ENCODE results near the gene SLFNL1. TPM values are rescaled to one million over a fixed set of nuclear protein-coding genes. Genes with fewer than 3 reads are reported as not detected.
A peak's percentile ranks its signal among the peaks of the same experiment; 100 is the strongest.

The SLFNL1 gene
- total RNA-seq, result 1 to 10 TPM in 1 of 2 donors, under 1 TPM in 1; 0.79 to 4.9 TPM
- polyA plus RNA-seq (ENCODE audit: insufficient read length in 6 of 6), result 1 to 10 TPM in 3 of 6 donors, under 1 TPM in 3; 0.87 to 1.6 (median 1.0) TPM
- long read RNA-seq, donor 1, partial matches to known transcripts, result 0 of 1 reads
- long read RNA-seq, donor 1, other reads (novel, unspliced or antisense), result 0 of 1 reads
- long read RNA-seq, donor 2, result 0 reads
- long read RNA-seq, donor 3, result 0 reads
- long read RNA-seq, donor 4, full-length matches to known transcripts, result 2 of 3 reads
- long read RNA-seq, donor 4, partial matches to known transcripts, result 0 of 3 reads
- long read RNA-seq, donor 4, other reads (novel, unspliced or antisense), result 1 of 3 reads
- long read RNA-seq, donor 5, result 0 reads
- long read RNA-seq, donor 6, result 0 reads
- long read RNA-seq, donor 7, result 0 reads
- long read RNA-seq, donor 8, result 0 reads
- long read RNA-seq, donor 9, result 0 reads
- long read RNA-seq, donor 10, full-length matches to known transcripts, result 1 of 3 reads
- long read RNA-seq, donor 10, partial matches to known transcripts, result 0 of 3 reads
- long read RNA-seq, donor 10, other reads (novel, unspliced or antisense), result 2 of 3 reads
- long read RNA-seq, donor 11, result 0 reads
- long read RNA-seq, donor 12, result 0 reads

DNA sequence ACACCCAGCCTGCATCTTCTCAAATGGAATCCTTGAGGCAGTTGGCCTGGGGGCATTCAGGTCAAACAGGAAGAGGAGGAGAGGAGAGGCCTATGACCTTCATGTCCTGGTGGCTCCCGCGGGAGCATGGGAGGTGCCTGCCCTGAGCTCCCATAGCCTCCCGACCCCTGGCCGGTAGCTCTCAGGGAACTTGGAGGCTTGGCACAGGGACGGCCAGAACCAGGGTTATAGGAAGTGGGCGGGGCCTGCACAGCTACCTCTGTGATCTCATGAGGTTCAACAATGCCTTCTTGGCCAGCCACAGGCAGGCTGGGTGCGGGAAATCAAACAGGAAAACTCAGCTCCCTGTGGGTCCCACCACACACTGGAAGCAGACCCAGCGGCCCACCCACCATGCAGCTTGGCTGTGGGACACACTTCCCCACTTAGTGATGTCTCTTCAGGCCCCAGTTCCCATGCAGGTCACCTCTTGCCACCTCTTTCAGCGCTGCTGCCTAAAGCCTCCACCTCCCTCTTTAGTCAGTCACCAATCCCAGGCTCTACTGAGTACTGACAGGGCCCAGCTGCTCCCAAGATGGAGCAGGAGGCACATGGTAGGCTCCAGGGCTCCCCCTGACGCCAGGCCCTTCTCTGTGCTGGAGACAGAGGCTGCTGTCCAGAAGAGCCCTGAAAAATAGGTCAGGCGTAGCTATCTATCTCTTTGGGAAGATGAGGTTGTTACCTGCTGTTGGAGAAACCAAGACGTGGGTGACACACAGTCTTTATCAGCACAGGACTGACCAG lies at the start of gene SLFNL1:
TSS of gene SLFNL1 (minus strand) at position 200 of the 783 bp plus-strand sequence. CDS start 1,065 bp downstream, outside the sequence.
- Histone ChIP-seq H3K9me3 (no peaks in the 10 kb centered on the region), H3K4me3 (no peak within 1 kb of the TSS), H3K36me3 (peaks cover 0 to 44% of the 10 kb centered on the region in 2 donors), H3K4me1 (no peaks in the 10 kb centered on the region), H3K27ac (peak within 1 kb of the TSS; percentile 3 to 13), H3K27me3 (no peaks in the 10 kb centered on the region)
- TF ChIP-seq, protein P1, sequence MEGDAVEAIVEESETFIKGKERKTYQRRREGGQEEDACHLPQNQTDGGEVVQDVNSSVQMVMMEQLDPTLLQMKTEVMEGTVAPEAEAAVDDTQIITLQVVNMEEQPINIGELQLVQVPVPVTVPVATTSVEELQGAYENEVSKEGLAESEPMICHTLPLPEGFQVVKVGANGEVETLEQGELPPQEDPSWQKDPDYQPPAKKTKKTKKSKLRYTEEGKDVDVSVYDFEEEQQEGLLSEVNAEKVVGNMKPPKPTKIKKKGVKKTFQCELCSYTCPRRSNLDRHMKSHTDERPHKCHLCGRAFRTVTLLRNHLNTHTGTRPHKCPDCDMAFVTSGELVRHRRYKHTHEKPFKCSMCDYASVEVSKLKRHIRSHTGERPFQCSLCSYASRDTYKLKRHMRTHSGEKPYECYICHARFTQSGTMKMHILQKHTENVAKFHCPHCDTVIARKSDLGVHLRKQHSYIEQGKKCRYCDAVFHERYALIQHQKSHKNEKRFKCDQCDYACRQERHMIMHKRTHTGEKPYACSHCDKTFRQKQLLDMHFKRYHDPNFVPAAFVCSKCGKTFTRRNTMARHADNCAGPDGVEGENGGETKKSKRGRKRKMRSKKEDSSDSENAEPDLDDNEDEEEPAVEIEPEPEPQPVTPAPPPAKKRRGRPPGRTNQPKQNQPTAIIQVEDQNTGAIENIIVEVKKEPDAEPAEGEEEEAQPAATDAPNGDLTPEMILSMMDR (IDR thresholded peaks at IDR 0.05), result no peak
- no peak for ATAC-seq
- intact Hi-C loops (cut with DNase I), result no loop called here
- DNase-seq, result peak in 1 of 4 donors; percentile 63

DNA sequence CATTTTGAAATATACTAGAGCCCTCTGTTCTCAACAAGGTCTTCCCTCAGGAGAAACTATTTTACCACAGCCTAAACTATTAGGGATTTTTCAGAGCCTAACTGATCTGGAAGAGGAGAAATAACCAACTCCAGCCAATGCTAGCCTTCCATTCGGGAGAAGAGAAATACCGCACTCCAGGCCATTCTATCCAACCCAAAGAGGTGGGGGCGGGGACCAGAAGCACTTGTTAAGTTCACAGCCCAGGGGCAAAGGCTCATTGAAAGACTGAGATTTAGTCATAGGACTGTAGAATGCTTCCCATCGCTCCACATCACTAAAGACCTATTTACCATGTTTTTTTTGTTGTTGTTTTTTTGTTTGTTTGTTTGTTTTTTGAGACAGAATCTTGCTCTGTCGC lies 35.4 kb upstream of the SLFNL1 start:
- peaks cover 0 to 26% of the 10 kb centered on the region in 2 donors for H3K36me3 ChIP-seq
- intact Hi-C loops (cut with DNase I), result no loop called here
- peaks cover 0 to 3% of the 10 kb centered on the region in 2 donors for H3K9me3 ChIP-seq
- H3K27ac ChIP-seq, result no peak overlapping the region
- no peak for ATAC-seq
- no peak for DNase-seq
- H3K27me3 ChIP-seq, result no peaks in the 10 kb centered on the region
- TF ChIP-seq, protein P1 (IDR thresholded peaks at IDR 0.05), result no peak
- no peak overlapping the region for H3K4me3 ChIP-seq
- H3K4me1 ChIP-seq, result no peaks in the 10 kb centered on the region

- H3K4me3 ChIP-seq, result no peak overlapping the region
- peak; percentile 24 for ATAC-seq
- no peaks in the 10 kb centered on the region for H3K9me3 ChIP-seq
- H3K4me1 ChIP-seq, result no peaks in the 10 kb centered on the region
- TF ChIP-seq, protein P1 (IDR thresholded peaks at IDR 0.05), result no peak
- H3K27me3 ChIP-seq, result no peaks in the 10 kb centered on the region
- no peak for DNase-seq
- no peak overlapping the region for H3K27ac ChIP-seq
- intact Hi-C loops (cut with DNase I), result no loop called here
- peaks cover 0 to 21% of the 10 kb centered on the region in 2 donors for H3K36me3 ChIP-seq
Measured at GRCh38 chr1:41053316-41053715, 31.8 kb upstream of the SLFNL1 start.

- intact Hi-C loops (cut with DNase I), result no loop called here
- H3K9me3 ChIP-seq, result no peaks in the 10 kb centered on the region
- H3K36me3 ChIP-seq, result peaks cover 0 to 42% of the 10 kb centered on the region in 2 donors
- ATAC-seq (no peak), DNase-seq (no peak)
- no peaks in the 10 kb centered on the region for H3K27me3 ChIP-seq
- H3K4me3 ChIP-seq, result no peak overlapping the region
- H3K4me1 ChIP-seq, result peaks cover 0 to 9% of the 10 kb centered on the region in 2 donors
- TF ChIP-seq, protein P1 (IDR thresholded peaks at IDR 0.05), result no peak
- no peak overlapping the region for H3K27ac ChIP-seq
Measured at GRCh38 chr1:41051022-41051421, 29.5 kb upstream of the SLFNL1 start.
